Activated CD8-positive, alpha-beta T cell treated with anti-CD3 and anti-CD28 coated beads, Interleukin-2, amount 10 ng/mL, durations not matched to agents 7 days and 5 days (primary cell): ENCODE measurements around the gene BGN. TPM values are rescaled to one million over a fixed set of nuclear protein-coding genes. Genes with fewer than 3 reads are reported as not detected.

ENCODE experiments used
- ATAC-seq: fragments of 150-1000 bp; cut with Tn5 transposase; one replicate; pipeline ENCODE4 v1.10.0; 2021; ENCODE audit warnings: moderate library complexity
- CTCF ChIA-PET: fragments of 350-600 bp; sonication (Branson Sonifier 250); formaldehyde crosslinking; loops from one replicate; lab custom pipeline; 2021; ENCODE audit warnings: antibody characterized with exemption; lab: Charles Lee
- POLR2A ChIA-PET: fragments of 350-600 bp; sonication (Branson Sonifier 250); formaldehyde crosslinking; loops from one replicate; lab custom pipeline; 2021; ENCODE audit warnings: antibody characterized with exemption; lab: Charles Lee
- DNase-seq: peaks from one replicate; pipeline ENCODE4 v3.0.0-alpha.2; 2020
- H3K27ac Mint-ChIP-seq: one replicate; pipeline ENCODE4 v1.8.0; 2021; ENCODE audit warnings: mild to moderate bottlenecking, mixed read lengths
- H3K27me3 Mint-ChIP-seq: one replicate; pipeline ENCODE4 v1.8.0; 2021; ENCODE audit warnings: low read depth, mixed read lengths
- H3K36me3 Mint-ChIP-seq: one replicate; pipeline ENCODE4 v1.8.0; 2021; ENCODE audit warnings: low read depth, mixed read lengths
- H3K4me1 Mint-ChIP-seq: one replicate; pipeline ENCODE4 v1.8.0; 2021; ENCODE audit warnings: low read depth, mixed read lengths
- H3K4me3 Mint-ChIP-seq: one replicate; pipeline ENCODE4 v1.8.0; 2021; ENCODE audit warnings: mild to moderate bottlenecking, mixed read lengths
- H3K9me3 Mint-ChIP-seq: one replicate; pipeline ENCODE4 v1.8.0; 2022; ENCODE audit warnings: mixed read lengths; ENCODE audit not compliant: insufficient read depth
- total RNA-seq, 2 experiments: library from RNA; stranded (reverse); gene quantifications; one replicate each; pipeline ENCODE4 v1.2.3, GENCODE V29; 2021

BGN gene
- total RNA-seq, 2 experiments from 2014 or later: not detected

- Mint-ChIP-seq H3K9me3 (no peaks in the 10 kb centered on the region), H3K27me3 (no peaks in the 10 kb centered on the region), H3K36me3 (no peaks in the 10 kb centered on the region), H3K4me3 (no peak overlapping the region), H3K27ac (no peak overlapping the region), H3K4me1 (no peaks in the 10 kb centered on the region)
- CTCF ChIA-PET: no interaction called here
- DNase-seq: no peak
- ATAC-seq: no peak
- POLR2A ChIA-PET: no interaction called here
Observed at GRCh38 chrX:153500676-153501280, 6.0 kb downstream of the BGN start.

GRCh38 chrX:153501530-153501929 is 6.8 kb downstream of the BGN start:
- DNase-seq (no peak), ATAC-seq (no peak)
- Mint-ChIP-seq H3K27me3 (no peaks in the 10 kb centered on the region), H3K4me3 (no peak overlapping the region), H3K9me3 (no peaks in the 10 kb centered on the region), H3K4me1 (no peaks in the 10 kb centered on the region), H3K27ac (no peak overlapping the region), H3K36me3 (no peaks in the 10 kb centered on the region)
- CTCF ChIA-PET: no interaction called here
- POLR2A ChIA-PET: no interaction called here

- H3K4me1 Mint-ChIP-seq: no peaks in the 10 kb centered on the region
- no peak overlapping the region for H3K27ac Mint-ChIP-seq
- DNase-seq (no peak), ATAC-seq (no peak)
- H3K27me3 Mint-ChIP-seq: no peaks in the 10 kb centered on the region
- ChIA-PET POLR2A (no interaction called here), CTCF (no interaction called here)
- H3K4me3 Mint-ChIP-seq: no peak overlapping the region
- H3K36me3 Mint-ChIP-seq: no peaks in the 10 kb centered on the region
- no peaks in the 10 kb centered on the region for H3K9me3 Mint-ChIP-seq
Observed at GRCh38 chrX:153502131-153502530, 7.4 kb downstream of the BGN start.

- no peaks in the 10 kb centered on the region for H3K36me3 Mint-ChIP-seq
- no peak for ATAC-seq
- POLR2A ChIA-PET: no interaction called here
Observed at GRCh38 chrX:153502796-153503195, 8.0 kb downstream of the BGN start.

DNA sequence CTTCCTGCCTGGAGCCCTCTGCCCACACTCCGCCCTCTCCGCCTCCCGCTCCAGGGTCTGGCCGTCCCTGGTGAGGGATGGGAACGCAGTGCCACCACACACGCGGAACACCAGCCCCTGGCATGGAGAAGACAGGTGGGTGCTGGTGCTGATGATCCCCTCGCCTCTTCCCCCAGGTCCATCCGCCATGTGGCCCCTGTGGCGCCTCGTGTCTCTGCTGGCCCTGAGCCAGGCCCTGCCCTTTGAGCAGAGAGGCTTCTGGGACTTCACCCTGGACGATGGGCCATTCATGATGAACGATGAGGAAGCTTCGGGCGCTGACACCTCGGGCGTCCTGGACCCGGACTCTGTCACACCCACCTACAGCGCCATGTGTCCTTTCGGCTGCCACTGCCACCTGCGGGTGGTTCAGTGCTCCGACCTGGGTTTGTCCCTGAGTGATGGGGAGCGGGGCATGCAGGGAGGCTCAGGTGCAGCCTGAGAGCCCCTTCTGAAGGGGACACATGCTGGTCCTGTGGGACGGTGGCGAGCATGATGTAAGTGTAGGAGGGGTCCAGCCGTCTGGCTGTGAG is 9.8 kb downstream of the BGN start:
- DNase-seq: no peak
- Mint-ChIP-seq H3K27ac (no peak overlapping the region), H3K36me3 (no peaks in the 10 kb centered on the region), H3K4me3 (no peak overlapping the region), H3K4me1 (peaks cover 6% of the 10 kb centered on the region), H3K9me3 (no peaks in the 10 kb centered on the region), H3K27me3 (no peaks in the 10 kb centered on the region)
- no peak for ATAC-seq
- ChIA-PET POLR2A (no interaction called here), CTCF (no interaction called here)

More at GRCh38 chrX:153502796-153503195, 8.0 kb downstream of the BGN start:
- CTCF ChIA-PET: no interaction called here
- no peaks in the 10 kb centered on the region for H3K27me3 Mint-ChIP-seq
- no peak overlapping the region for H3K4me3 Mint-ChIP-seq
- DNase-seq: no peak
- H3K4me1 Mint-ChIP-seq: peaks cover 4% of the 10 kb centered on the region
- H3K27ac Mint-ChIP-seq: no peak overlapping the region
- H3K9me3 Mint-ChIP-seq: no peaks in the 10 kb centered on the region

DNA sequence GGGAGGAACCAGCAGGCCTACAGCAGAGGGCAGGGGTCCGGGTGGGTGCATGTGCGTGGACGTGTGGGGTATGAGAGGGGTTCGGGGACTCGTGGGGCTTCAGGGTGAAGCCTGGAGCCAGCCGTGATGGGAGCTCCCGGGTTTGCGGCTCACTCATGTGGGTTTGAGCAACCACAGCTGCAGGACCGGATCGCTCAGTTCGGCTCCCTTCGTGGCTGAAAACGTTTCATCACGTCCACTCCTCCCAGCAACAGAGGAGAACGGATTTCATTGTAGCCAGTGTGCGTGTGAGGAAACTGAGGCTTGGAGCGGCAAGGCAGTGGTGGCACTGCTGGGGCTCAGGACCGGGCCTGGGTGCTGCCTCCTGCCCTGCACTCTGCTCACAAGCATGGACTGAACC is 10.6 kb downstream of the BGN start:
- no peak overlapping the region for H3K27ac Mint-ChIP-seq
- DNase-seq: no peak
- H3K9me3 Mint-ChIP-seq: no peaks in the 10 kb centered on the region
- CTCF ChIA-PET: interaction anchor here (2.8 to 2.9 kb wide), 2 partner anchors 34 to 45 kb away, joined by 14 to 38 read pairs; partner anchors contain the start of gene HAUS7
- no peak for ATAC-seq
- no peaks in the 10 kb centered on the region for H3K27me3 Mint-ChIP-seq
- H3K4me3 Mint-ChIP-seq: no peak overlapping the region
- no peaks in the 10 kb centered on the region for H3K36me3 Mint-ChIP-seq
- POLR2A ChIA-PET: no interaction called here
- H3K4me1 Mint-ChIP-seq: peaks cover 6% of the 10 kb centered on the region

DNA sequence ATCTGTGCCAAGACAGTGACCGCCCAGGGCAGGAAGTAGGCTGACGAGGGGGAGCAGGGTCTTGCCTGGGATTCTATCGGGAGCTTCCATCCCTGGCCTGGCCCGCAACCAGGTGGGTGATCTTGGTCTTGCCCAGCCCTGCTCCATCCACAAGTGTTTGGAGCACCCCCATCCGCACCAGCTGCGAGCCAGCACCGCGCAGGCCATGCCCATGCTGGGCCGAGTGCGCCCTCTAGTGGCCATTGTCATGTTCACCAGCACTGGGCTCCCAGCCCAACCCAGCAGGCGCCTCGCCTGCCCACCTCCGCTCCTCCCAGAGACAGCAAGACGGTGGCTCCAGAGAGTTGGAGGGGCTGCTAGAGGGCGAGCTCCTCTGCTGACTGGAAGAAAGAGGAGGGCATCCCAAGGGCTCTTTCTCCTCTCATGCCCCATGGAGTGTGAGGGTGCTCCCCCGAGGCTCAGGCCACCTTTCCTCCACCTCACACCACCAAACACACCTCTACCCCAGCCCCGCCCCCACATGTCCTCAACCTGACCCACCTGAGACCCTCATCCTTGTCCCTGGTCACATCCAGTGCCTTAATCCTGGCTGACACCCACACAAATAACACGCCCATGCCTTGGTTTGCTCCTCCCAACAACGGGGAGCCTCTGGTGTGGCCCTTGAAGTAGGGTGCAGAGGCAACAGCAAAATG is 12.9 kb downstream of the BGN start:
- DNase-seq: peak; percentile 85
- no peak overlapping the region for H3K27ac Mint-ChIP-seq
- no peaks in the 10 kb centered on the region for H3K27me3 Mint-ChIP-seq
- H3K9me3 Mint-ChIP-seq: no peaks in the 10 kb centered on the region
- POLR2A ChIA-PET: no interaction called here
- CTCF ChIA-PET: interaction anchor here (1.0 to 2.9 kb wide), 10 partner anchors 8 to 566 kb away, joined by 3 to 38 read pairs (median 4); partner anchors contain the start of gene HAUS7
- H3K4me3 Mint-ChIP-seq: no peak overlapping the region
- H3K4me1 Mint-ChIP-seq: peaks cover 6% of the 10 kb centered on the region
- no peaks in the 10 kb centered on the region for H3K36me3 Mint-ChIP-seq
- peak; percentile 100 for ATAC-seq

DNA sequence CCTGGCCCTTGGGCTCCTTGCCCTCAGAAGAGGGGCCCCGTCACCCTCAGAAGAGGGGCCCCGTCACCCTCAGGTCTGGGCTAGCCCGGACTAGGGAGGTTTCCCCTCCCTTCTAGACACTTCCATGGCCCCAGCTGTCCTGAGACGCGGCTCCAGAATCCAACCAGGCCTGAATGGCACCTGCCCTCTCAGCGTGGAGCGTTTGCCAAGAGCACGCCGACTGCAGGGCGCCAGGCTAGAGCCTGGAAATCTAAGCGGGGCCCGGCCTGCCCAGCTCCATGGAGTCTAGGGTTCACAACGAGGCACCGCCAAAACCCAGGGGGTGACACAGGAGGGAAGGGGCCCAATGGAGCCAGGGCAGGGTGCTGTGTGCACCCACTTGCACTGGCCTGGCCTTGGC is 14.8 kb downstream of the BGN start:
- H3K27me3 Mint-ChIP-seq: no peaks in the 10 kb centered on the region
- H3K4me3 Mint-ChIP-seq: no peak overlapping the region
- H3K27ac Mint-ChIP-seq: no peak overlapping the region
- CTCF ChIA-PET: no interaction called here
- peaks cover 6% of the 10 kb centered on the region for H3K4me1 Mint-ChIP-seq
- DNase-seq: no peak
- POLR2A ChIA-PET: interaction anchor here (0.7 kb wide), 1 partner anchor 12 kb away, joined by 4 read pairs; no protein-coding TSS in a partner anchor
- ATAC-seq: no peak
- H3K9me3 Mint-ChIP-seq: no peaks in the 10 kb centered on the region
- no peaks in the 10 kb centered on the region for H3K36me3 Mint-ChIP-seq

DNA sequence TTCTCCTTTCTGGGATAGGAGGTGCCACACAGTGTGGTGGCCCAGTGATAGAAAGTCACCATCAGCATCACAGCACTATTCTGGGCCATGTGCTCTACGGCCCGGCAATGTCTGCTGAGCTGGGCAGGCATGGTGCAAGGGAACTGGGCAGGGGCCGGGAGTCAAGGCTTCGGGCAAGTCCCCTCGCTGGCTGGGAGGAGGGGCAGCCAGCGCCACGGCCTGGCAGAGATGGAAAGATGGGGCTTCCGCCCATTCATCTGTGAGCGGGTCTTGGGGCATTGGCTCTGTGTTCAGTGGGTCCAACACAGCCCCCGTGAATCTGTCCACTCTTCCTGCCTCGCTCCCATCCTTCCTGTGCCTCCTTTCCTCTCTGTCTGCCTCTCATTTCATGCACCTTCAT is 15.6 kb downstream of the BGN start:
- no peaks in the 10 kb centered on the region for H3K27me3 Mint-ChIP-seq
- ATAC-seq: no peak
- CTCF ChIA-PET: interaction anchor here (1.8 kb wide), 1 partner anchor 478 kb away, joined by 5 read pairs; no protein-coding TSS in a partner anchor

DNA sequence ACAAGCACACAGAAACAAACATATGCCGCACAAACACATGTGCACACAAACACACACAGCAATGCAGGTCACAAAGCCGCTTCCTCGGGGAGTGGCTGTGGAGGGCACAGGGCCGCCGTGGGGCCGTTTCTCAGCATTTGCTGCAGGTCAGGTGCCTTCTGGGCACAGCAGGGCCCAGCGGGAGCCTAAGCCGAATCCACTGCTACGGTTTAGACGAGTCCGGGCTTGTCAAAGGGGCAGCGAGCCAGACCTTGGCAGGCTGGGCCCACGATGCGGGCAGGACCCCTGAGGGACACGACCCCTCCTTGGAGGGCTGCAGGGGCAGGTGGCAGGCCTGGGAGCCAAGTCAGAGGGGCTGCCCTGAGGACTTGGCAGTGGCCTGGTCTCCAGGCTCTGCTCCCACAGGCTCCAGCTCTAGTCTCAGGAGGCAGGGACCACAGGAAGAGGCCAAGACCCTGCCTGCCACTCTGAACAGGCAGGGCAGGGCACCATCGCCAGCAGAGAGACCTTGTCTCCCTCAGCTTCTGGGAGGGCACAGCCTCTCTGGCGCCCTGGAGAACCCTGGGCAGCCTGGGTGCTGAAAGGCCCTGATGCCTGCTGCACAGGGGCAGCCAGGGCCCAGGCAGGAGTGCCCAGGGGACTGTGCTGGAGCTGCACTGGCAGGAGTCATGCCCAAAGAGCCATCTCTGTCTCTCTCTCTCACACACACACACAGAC is 17.2 kb downstream of the BGN start:
- no peaks in the 10 kb centered on the region for H3K9me3 Mint-ChIP-seq
- ChIA-PET CTCF (interaction anchor here (1.8 kb wide), 1 partner anchor 479 kb away, joined by 5 read pairs; no protein-coding TSS in a partner anchor), POLR2A (no interaction called here)
- no peak for ATAC-seq
- peaks cover 8% of the 10 kb centered on the region for H3K27me3 Mint-ChIP-seq
- peaks cover 6% of the 10 kb centered on the region for H3K4me1 Mint-ChIP-seq
- no peak for DNase-seq
- no peak overlapping the region for H3K4me3 Mint-ChIP-seq
- H3K36me3 Mint-ChIP-seq: no peaks in the 10 kb centered on the region
- H3K27ac Mint-ChIP-seq: no peak overlapping the region

More for the DNA sequence above, 15.6 kb downstream of the BGN start:
- Mint-ChIP-seq H3K36me3 (no peaks in the 10 kb centered on the region), H3K4me1 (peaks cover 6% of the 10 kb centered on the region), H3K9me3 (no peaks in the 10 kb centered on the region), H3K4me3 (no peak overlapping the region), H3K27ac (no peak overlapping the region)
- POLR2A ChIA-PET: no interaction called here
- no peak for DNase-seq

GRCh38 chrX:153512501-153512893 is 17.7 kb downstream of the BGN start:
- no peak for ATAC-seq

More at GRCh38 chrX:153512501-153512893, 17.7 kb downstream of the BGN start:
- H3K27me3 Mint-ChIP-seq: peaks cover 11% of the 10 kb centered on the region
- H3K36me3 Mint-ChIP-seq: no peaks in the 10 kb centered on the region
- ChIA-PET POLR2A (no interaction called here), CTCF (no interaction called here)
- H3K4me3 Mint-ChIP-seq: no peak overlapping the region
- no peaks in the 10 kb centered on the region for H3K9me3 Mint-ChIP-seq
- peaks cover 4% of the 10 kb centered on the region for H3K4me1 Mint-ChIP-seq
- no peak for DNase-seq
- H3K27ac Mint-ChIP-seq: no peak overlapping the region
